ENCODE measurements around the gene CPT1B.
"Not testable (repeated sequence)": the region's sequence is repeated elsewhere in the genome, so short reads cannot be mapped to it uniquely, and the experiment has no call there.

The CPT1B gene

GRCh38 chr22:50526108-50526833, 52.0 kb downstream of the CPT1B start:
- DNase-seq = peak; percentile 75

- no peak for DNase-seq
Measured at GRCh38 chr22:50525858-50526107, 52.4 kb downstream of the CPT1B start.

DNA sequence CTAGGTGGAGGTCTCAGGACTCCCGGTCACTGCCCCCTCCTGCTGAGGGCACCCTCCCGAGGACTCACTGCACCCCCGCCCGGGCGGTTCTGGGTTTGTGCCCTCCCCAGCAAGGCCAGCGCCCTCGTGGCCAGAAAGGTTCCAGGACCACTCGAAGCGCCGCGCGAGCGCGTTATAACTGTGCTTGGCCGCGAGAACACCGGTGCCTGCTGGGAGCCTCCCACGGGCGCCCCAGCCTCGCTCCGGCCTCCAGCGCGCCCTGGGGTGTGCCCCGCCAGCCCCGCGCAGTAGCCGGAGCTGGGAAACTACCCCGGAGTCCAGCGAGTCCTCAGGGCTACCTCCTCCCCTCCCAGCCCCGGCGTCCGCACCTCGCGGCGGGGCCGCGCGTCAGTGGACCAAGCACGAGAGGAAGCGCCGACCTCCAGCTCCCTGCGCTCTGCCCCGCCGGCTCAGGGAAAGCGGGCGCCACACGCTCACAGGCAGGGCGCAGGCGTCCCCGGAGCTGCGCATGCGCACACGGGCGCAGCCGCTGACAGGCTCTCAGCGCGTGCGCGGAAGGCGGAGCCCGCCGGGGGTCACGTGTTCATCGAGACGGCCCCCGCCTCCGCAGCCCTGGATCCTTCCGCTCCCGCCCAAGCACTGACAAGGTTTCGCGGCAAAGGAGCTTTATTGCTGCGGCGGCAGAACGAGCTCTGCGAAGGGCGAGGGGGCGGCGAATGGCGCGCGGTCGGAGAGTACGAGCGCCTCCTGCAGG, 52.9 kb downstream of the CPT1B start, which contains the start of gene SCO2:
SCO2 (minus strand) TSS at position 495 of the 754 bp plus-strand sequence. CDS start 1,187 bp downstream, outside the sequence.
- peak; percentile 93 for DNase-seq

GRCh38 chr22:50524676-50525103, 53.5 kb downstream of the CPT1B start:
- no peak for DNase-seq

GRCh38 chr22:50523806-50524675, 54.2 kb downstream of the CPT1B start:
- peak; percentile 47 for DNase-seq

DNA sequence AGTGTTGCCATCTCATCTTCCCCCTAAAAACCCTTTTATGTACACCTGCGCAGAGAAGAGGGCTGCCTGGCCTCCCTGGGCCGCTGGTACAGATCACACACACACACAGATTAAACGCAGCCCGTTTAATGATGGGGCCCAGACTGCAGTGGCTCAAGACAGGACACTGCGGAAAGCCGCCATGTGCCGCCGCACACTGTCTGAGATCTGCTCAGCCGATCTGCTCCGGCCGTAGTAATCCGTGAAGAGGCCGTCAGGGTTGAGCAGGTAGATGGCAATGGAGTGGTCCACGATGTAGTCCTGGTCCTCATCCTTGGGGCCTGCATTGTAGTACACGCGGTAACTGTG, 54.8 kb downstream of the CPT1B start:
- DNase-seq = no peak

DNA sequence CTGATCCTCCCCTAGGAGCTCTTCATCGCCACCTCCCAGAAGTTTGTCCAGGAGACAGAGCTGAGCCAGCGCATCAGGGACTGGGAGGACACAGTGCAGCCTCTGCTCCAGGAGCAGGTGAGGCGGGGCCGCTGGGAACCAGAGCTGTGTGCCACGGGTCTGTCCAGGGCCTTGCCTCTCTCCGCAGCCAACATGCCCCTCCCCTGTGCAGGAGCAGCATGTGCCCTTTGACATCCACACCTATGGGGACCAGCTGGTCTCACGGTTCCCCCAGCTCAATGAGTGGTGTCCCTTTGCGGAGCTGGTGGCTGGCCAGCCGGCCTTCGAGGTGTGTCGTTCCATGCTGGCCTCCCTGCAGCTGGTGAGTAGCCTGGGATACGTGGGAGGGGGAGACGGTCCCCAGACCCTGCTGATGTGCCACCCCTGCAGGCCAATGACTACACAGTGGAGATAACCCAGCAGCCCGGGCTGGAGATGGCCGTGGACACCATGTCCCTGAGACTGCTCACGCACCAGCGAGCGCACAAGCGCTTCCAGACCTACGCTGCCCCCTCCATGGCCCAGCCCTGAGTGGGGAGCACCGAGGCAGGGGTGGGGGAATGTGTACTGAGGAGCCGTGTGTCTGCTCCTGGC, 55.3 kb downstream of the CPT1B start:
- no peak for DNase-seq

DNA sequence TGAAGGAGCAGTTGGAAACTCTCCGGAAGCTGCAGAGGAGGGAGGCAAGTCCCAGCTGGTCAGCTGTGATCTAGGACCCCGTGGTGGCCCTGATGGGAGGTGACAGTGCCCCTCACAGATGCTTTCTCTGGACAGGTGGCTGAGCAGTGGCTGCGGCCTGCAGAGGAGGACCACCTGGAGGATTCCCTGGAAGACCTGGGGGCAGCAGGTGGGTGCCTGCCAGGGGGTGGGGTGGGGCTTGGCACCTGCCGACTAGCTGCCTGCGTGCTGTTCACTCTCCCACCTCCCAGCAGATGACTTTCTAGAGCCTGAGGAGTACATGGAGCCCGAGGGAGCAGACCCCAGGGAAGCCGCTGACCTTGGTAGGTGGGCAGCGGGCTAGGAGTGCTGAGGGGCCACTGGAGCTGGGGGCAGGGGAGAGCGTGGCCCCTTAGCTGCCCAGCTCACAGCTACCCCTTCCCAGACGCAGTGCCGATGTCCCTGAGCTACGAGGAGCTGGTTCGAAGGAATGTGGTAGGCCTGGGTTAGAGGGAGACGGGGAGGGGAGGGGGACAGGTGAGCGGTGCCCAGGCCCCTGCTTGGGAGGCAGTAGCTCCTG, 55.9 kb downstream of the CPT1B start:
- no peak for DNase-seq

- no peak for DNase-seq
Measured at GRCh38 chr22:50521710-50522109, 56.5 kb downstream of the CPT1B start.

DNA sequence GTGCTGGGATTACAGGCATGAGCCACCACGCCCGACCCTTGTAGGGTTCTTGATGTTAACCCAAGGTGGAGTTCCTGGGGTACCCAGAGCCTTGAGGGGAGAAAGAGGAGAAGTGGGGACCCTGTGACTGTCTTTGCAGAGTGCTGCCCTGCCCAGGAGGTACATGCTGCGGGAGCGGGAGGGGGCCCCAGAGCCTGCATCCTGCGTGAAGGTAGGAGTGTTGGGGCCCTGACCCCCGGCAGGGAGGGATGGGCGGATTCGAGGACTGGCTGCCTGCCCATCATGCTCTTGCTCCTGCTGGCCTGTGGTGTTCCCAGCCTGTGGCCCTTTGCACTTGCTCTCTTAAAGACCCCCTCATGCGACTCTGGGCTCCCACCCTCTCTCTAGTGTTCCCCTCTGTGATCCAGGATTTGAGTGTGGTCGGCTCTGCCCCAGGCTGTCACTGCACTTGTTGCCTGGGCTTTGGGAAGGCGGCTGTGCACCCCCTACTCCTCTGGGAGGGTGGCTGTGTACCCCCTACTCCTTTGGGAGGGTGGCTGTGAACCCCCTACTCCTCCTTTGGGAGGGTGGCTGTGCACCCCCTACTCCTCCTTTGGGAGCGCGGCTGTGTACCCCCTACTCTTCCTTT, 57.3 kb downstream of the CPT1B start:
- no peak for DNase-seq

DNA sequence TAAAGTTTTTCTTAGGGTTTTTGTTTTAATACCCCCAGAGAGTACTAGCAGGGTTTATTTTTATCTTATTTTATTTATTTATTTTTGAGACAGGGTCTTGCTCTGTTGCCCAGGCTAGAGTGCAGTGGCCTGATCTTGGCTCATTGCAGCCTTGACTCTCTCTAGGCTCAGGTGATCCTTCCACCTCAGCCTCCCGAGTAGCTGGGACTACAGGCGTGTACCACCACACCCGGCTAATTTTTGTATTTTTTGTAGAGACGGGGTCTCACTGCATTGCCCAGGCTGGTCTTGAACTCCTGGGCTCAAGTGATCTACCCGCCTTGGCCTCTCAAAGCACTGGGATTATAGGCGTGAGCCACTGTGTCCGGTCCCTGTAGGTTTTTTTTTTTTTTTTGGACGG, 58.0 kb downstream of the CPT1B start:
- not testable (repeated sequence) for DNase-seq

DNA sequence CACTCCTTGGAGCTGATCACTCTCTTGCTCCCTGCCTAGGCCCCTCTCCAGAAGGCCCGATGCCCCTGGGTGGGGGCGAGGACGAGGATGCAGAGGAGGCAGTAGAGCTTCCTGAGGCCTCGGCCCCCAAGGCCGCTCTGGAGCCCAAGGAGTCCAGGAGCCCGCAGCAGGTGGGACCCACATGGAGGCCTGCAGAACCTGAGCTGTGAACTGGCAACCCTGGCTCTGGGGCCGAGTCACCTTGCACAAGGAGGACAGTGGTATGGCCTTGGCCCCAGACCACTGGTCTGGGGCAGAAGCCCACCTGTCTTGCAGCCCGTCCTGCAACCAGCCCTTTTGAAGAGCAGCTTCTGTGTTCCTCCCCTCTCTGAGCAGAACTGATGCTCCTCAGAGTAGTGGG, 59.1 kb downstream of the CPT1B start:
- DNase-seq = no peak
